Measurements from ENCODE around the gene SRD5A1.

The SRD5A1 gene

DNA sequence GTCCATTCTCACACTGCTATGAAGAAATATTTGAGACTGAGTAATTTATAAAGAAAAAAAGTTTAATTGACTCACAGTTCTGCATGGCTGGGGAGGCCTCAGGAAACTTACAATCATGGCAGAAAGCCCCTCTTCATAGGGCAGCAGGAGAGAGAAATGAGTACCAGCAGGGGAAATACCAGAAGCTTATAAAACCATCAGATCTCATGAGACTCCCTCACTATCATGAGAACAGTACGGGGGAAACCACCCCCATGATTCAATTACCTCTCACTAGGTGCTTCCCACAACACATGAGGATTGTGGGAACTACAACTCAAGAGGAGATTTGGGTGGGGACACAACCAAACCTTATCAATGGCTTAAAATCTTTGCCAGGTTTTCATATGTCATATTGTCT, 59.7 kb downstream of the SRD5A1 start:
- DNase-seq = no peak

DNA sequence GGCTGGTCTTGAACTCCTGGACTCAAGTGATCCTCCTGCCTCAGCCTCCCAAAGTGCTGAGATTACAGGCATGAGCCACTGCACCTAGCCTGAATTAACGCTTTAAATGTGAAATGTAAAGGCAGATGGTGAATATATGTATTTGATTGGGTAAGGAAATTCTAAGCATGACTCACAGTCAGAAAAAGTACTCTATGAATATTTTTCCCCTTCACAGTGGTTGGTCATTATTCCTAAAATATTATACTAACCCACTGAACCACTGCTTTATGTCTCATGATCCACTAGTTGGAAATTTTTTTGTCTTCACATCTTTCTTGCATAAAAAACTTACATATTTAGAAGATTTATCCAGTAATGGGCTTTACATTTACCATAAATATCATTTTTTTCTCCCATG, 65.5 kb downstream of the SRD5A1 start:
- no peak for DNase-seq

DNA sequence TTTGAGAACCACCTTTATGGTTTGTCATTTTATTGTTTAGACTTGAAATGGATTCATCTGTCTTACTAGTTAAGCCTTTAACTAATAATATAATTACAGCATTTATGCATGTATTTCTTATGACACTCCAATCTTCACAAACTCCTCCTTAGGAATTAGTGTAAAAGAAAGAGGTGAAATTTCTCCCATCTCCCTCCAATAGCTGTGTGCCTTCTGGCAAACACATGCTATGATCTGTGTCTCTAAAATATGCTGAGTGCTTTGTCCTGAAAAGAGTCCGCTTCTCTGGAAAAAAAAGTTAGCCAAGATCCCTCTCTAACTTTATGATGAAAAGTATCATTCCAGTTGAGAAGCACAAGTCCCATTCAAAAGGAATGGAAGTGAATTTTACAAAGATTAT, 66.1 kb downstream of the SRD5A1 start:
- no peak for DNase-seq

DNA sequence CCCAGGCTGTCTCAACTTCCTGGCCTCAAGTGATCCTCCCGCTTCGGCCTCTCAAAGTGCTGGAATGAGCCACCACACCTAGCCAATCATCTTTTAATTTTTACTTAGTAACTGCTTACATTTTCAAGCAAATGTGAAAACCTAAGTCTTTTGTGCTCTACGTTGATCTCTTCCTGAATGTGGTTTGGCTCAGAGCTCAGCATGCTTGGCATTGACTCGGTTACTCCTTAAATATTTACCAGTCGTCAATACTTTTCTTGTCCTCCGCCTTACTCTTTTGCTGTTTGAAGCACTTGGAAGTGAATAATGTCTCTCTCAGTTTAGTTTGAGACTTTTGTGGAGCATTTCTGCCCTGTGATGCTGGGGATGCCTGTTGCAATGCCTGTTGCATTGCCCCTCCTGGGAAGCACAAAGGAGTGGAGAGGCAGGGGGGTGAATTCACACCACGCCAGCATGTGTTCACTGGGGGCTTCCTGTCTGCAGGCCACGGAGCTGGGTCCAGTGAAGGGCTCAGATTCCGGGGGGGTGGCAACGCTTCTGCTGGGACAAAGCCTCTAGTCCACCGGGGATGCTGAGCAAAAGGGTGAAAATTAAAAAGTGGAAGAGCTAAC, 66.9 kb downstream of the SRD5A1 start:
- no peak for DNase-seq

DNA sequence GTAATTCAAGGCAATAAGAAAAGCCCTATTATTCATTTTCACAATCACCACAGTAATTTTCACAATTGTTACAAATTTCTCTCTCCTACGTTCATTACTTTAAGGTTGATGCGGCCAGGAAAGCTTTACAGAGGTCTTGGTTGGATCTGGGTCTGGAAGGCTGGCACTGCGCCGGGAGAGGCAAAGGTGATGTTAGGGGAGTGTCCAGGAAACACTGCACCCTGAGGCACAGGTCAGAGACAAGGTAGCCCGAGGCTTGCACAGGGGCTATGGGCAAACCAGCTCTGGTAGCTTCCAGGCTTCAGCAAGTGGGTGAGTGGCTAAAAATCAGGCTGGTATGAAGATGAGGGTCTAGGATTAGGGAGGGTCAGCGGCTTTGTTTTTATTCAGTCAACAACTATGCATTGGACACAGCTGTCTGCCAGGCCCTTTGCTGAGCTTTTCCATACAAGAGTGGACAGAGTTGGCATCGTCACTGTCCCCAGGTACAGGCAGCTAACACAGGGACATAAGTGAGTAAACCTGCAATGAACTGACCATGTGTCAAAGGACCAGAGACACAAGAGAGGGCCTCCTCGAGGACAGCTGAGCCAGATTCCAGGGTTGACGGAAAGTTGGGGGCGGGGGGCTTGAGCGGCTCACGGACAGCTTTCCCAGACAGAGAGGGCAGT, 67.6 kb downstream of the SRD5A1 start:
- no peak for DNase-seq

DNA sequence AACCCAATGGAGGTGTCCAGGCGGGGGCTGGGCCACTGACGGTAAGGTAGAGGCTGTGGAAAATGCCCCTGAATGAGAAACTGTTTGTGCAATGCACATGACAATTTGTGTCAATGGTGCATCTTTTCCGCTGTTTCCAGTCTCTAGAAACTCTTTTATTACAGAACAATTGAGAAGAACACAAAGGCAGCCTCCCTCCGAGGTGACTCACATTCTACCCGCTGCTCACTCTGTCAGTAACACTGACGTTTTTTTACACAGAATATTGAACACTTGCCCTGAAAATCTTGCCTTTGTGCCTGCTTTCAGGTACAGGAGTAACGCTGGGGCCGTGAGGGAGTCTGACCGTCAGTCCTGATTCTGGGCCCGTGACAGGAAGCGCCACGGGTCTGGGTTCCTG, 68.3 kb downstream of the SRD5A1 start:
- DNase-seq = no peak

DNA sequence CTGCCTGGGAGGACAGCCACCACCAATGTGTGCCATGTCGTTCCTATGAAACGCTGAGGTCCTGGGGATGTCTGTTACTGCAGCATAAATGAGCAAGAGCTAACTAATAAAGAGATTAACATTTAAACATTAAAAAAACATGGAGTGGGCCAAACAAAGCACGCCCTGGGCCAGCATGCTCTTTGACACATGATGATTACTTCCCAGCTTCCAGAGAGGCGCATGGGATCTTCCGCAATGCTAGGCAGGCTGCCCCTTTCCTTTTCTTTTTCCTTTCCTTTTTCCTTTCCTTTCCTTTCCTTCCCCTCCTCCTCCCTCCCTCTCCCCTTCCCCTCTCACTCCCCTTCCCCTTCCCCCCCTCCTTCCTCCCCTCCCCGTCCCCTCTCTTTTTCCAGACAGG, 69.4 kb downstream of the SRD5A1 start:
- DNase-seq = no peak

DNA sequence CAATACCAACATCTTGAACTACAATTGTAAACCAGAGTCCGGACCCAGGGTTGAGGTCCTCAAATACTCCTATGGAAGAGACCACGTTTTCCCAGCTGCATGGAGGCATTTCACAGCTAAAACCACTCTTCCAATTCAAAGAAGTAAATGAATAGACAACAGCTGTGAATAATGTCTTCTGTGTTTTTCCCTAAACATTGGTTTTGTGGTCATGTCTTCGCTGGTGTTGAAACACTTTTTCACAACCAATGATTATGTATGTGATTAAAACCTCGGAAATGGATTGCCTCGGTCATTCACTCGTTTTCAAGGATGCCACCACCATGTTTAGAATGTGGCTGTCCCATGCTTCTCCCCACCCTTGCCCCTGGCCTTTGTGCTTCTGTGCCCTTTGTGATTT, 70.6 kb downstream of the SRD5A1 start:
- DNase-seq = no peak

DNA sequence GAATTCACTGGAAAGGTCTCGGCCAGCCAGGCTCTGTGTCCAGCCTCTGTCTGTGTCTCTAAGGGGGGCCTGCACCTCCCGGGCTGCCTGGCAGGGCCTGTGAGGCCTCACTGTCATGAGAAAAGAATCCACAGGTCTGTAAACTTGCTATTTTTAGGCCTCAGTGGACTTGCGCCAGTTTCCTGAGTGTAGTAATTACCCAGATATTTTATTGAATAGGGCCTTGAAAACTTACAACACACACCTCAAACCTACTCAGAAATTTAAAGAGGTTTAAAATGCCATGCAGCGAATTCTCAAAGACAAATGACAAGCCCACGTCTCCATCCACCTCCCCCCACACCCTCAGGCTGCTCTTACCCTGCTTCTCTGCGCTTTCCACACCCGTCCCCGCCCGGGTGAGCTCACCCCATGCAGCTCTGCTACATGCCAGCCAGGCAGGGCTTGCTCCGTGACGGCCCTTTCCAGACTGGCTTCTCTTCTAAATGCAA, 71.2 kb downstream of the SRD5A1 start:
- DNase-seq = no peak

DNA sequence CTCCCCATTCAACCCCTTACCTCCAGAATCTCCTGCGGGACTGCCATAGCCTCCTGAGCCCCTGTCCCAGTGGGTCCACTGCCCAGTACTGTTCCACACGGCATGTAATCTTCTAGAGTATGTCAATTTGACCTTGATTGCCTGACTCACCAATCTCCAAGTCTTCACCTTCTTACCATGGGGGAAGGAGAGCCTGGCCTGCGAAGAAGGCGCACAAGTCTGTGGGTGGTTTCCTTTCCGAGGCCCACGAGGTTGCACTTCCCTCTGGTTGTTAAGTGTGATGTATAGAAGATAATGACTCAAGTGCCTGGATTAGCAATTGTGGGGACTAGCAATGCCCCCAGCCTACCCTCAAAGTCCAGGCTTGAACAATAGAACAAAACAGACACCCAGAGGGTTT, 71.8 kb downstream of the SRD5A1 start:
- no peak for DNase-seq

DNA sequence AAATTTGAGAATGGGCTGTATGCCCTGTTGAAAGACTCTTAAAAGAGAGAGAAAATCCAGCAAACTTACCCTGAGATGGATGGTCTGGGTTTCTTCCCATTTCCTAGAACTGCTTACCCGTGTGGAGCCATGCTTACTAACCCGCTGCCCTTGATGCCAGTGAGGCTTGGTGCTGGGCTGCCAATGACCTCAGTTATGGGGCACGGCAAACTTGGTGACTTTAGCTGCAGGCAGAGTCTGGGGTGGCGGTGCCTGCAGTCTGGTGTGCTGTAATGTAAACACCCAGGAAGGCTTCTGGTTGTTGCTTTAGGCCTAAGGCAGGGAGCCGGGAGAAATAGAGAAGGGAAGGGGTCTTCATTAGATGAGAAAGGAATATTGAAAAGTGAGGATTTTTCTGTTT, 72.7 kb downstream of the SRD5A1 start:
- no peak for DNase-seq

DNA sequence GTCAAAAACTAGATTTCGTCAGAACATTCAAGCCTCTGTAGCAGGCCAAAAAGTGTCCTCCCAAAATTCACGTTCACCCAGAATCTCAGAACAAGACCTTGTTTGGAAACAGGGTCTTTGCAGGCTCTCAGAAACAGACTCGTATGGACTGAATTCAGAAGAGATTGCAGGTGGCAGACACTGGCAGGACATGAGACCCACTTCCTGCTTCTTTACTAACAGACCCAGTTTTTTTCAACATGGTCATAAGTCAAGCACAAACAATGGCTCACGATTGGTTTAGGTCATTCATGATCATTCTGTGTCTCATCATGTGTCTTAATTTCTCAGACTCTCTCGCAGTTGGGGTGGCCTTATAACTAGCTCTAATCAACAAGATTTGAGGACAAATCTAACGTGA, 74.6 kb downstream of the SRD5A1 start:
- no peak for DNase-seq

DNA sequence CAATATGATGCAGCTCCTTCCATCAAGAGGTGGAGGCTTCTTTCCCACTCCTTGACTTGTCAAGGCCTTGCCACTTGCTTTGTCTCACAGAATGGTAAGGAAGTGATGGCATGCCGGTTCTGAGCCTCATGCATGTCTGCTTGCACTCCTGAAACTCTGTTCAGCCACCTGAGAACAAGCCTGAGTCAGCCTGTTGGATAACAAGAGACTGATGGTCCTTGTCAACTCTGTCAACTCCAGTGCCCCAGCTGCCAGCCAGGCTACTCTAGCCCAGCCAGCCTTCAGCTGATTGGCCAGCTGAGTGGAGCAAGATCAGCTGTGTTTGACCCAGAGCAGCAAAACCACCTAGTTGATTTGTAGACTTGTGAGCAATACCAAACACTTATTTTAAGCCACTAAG, 75.6 kb downstream of the SRD5A1 start:
- DNase-seq = peak; percentile 45 to 62

DNA sequence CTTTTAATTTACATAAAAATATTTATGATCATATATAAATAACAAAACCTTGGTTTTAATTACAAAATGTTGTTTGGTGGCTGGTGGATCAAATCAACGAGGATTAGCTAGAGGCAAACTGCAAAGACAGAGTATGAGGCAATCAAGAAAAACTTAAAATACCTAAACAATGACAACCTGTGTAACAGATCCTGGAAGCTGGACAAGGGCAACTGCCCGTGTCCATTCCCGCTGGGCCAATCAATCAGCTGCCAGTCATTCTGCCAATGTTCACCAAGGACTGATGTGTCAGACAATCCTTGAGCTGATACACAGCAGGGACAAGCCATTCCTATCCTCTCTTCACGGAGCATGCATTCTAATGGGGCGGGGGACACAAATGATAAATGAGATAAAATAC, 76.8 kb downstream of the SRD5A1 start:
- DNase-seq = no peak

DNA sequence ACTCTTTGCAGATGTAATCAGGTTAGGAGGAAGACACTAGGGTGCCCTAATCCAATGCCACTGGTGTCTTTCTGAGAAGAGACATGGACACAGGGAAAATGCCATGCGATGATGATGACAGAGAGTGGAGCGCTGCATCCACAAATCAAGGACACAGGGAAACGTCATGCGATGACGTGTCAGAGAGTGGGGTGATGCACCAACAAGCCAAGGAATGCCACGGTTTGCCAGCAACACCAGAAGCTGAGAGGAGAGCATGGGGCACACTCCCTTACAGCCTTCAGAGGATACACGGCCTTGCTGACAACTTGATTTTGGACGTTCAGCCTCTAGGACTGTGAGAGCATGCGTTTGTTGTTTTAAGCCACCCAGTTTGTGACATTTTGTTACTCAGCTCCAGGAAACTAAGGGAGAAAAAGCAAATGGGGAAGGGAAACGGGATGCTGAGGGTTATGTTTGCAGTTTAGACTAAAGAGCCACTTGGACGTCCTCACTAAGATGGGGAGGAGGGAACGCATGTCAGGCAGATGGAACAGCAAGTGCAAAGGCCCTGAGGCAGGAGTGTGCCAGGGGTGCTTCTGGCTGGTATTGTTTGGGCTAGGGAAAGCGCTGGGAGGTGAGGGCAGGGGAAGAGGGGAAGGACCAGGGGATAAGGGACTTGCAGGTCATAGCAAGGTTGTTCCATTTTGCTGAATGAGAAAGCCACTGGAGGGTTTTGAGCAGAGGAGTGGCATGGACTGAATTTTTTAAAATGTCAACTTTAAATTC, 77.5 kb downstream of the SRD5A1 start:
- no peak for DNase-seq

DNA sequence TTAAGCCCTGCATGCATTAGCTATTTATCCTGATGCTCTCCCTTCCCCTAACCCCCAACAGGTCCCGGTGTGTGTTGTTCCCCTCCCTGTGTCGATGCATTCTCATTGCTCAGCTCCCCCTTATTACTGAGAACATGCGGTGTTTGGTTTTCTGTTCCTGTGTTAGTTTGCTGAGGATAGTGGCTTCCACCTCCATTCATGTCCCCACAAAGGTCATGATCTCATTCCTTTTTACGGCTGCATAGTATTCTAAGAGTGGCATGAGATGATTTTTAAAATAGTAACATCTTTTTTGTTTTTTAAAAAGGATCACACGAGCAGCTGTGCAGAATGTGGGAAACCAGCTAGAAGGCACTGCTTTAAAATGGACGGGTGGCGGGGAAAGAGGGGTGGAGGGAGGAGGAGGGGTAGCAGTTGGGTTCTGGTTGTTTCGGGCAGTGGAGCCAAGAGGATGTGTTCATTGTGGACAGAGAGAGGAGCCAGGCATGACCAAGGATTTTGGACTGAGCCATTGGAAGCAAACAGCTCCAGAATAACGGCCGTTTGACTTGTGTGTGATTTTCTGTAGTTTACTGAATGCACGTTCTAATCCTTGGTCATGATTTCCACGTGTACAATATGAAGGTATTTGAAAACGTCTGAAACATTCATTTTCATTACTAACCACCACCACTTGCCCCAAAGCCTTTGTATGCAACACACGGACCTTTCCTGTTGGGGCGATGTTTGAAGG, 78.3 kb downstream of the SRD5A1 start:
- peak in 1 of 2 experiments; percentile 37 for DNase-seq

DNA sequence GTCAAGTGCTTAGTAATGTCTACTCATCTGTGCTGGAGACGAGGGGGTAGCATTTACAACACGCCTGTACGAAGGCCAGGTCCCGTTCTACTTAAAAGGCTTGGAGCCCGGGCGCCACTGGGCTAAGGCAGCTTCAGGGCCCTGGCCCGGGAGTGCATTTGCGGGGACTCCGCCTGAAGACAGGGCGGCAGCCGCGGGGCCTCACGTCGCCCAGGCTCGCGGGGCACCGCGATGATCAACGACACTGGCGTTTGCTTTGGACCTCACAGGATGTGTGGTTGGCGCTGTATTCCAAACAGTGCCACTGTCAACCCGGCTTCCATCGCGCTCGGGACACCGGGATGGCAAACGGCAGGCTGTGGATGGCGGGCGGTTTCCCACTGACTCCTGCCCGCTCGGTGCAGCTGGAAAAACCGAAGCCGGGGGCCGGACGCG, 78.9 kb downstream of the SRD5A1 start:
- peak; percentile 25 to 64 for DNase-seq

DNA sequence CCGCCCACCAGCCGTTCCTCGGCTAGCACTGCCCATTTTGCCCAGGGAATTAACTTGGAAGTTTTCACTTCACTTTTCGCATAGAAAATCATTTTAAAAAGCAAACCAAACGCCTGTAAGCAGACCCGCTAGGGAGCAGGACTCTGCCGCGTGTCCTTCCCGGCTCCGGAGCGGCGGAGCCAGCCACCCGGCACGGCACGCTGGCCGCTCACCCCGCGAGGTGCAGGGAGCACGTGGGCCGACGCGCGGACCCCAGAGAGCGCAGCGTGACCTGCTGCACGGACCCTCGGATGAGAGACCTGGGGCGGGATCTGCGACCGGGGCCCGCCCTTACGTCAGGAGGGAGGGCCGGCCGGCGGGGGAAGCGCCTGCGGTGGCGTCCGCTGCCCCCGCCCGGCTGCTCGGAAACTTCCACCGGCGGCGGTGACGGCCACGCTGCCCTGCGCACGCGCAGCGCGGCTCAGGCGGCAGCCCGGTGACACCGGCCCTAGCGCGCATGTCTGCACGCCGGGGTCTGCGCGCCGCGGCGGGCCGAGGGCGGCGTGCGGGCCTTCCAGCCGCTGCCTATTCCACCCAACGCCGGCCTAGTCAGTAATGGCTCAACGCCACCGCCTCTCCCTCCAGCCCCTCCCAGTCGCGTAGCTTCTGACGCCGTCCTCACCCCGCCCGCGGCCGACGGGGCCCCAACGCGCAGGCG, 79.5 kb downstream of the SRD5A1 start:
- DNase-seq = peak; percentile 96 to 97

DNA sequence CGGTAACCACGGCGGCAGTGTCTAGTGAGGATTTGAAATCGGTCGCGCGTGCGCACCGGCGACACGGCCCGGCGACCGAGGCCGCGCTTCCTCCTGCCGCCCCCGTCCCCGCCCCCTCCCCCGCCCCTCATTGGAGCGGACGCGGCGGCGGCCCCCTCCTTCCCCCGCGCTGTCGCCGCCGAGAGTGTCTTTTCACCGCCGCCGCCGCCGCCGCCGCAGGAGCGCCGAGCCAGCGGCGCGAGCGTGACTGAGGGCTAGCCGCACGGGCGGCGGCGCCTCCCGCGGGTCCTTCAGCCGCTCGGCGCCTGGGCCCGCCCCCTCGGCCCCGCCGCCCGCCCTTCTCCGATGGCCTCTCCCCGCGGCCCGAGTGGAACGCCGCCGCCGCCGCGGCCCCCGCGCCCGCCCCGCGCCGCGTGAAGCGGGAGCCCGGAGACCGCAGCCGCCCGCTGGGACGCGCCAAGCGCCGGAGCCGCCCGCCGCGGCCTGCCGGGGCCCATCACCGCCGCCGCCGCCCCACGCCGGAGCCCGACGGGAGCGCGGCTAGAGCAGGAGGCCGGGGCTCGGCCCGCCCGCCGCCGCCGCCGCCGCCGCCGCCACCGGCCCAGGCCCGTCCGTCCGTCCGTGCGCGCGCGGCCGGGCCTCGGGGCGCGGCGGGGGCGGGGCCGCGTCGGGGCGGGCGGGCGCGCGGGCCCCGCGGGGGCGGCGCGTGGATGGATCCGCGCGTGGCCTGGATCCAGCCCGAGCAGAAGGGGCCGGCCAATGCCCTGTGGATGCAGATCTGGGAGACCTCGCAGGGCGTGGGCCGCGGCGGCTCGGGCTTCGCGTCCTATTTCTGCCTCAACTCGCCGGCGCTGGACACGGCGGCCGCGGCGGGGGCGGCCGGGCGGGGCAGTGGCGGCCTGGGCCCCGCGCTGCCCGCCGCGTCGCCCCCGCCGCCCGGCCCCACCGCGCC, 80.3 kb downstream of the SRD5A1 start, which contains the start of gene TENT4A:
Gene TENT4A, plus strand, starts transcription at position 159 of the 952 bp plus-strand sequence. Its CDS starts 552 bp downstream, at position 711.
- peak in 1 of 2 experiments; percentile 97 for DNase-seq

DNA sequence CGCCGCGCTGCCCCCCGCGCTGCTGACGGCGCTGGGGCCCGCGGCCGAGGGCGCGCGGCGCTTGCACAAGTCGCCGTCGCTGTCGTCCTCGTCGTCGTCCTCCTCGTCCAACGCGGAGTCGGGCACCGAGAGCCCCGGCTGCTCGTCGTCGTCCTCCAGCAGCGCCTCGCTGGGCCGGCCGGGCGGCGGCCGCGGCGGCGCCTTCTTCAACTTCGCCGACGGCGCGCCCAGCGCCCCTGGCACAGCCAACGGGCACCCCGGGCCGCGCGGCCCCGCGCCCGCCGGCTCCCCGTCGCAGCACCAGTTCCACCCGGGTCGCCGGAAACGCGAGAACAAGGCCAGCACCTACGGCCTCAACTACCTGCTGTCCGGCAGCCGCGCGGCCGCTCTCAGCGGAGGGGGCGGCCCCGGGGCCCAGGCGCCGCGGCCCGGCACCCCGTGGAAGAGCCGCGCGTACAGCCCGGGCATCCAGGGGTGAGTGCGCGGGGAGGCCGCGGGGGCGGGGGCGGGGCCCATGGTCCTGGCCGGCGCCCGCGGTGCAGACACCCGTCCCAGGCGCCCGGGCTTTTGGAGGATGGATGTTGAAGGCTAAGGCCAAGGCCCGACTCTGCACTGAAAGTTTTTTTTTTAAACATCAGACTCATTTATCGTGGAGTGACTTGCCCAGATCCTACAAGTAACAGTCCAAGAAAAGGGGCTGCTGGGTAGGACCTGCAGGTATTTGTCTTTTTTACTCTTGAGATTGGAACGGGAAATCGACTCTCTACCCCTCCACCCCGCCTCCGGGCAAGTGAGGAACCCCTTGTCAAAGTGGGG, 81.2 kb downstream of the SRD5A1 start:
- peak in 1 of 2 experiments; percentile 15 for DNase-seq
